ENCODE data around the gene ARRDC4. TPM values are rescaled to one million over a fixed set of nuclear protein-coding genes. Genes with fewer than 3 reads are reported as not detected.

ARRDC4 gene
- total RNA-seq, 3 donors from 2014 or later, result 49.6 to 164 (median 51.5) TPM

DNA sequence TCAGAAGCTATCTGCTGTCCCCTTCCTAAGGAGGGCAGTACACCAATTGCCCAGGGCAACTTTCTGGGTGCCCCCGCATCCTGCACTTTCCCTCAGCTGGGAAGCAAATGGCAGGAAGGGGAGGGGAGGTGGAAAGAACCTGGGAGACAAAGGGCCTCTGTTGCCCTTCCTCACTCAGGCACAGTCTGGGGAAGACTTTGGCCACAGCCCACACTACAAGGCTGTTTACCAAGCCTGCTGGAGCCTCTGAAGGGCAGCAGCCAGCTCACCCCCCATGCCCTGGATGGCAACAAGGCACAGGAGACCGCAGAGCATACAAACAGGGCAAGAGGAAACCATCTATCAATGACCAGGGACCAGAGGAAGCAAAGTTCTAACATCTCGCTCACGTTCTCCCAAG is 42.4 kb downstream of the ARRDC4 start:
- TF ChIP-seq, protein P1, sequence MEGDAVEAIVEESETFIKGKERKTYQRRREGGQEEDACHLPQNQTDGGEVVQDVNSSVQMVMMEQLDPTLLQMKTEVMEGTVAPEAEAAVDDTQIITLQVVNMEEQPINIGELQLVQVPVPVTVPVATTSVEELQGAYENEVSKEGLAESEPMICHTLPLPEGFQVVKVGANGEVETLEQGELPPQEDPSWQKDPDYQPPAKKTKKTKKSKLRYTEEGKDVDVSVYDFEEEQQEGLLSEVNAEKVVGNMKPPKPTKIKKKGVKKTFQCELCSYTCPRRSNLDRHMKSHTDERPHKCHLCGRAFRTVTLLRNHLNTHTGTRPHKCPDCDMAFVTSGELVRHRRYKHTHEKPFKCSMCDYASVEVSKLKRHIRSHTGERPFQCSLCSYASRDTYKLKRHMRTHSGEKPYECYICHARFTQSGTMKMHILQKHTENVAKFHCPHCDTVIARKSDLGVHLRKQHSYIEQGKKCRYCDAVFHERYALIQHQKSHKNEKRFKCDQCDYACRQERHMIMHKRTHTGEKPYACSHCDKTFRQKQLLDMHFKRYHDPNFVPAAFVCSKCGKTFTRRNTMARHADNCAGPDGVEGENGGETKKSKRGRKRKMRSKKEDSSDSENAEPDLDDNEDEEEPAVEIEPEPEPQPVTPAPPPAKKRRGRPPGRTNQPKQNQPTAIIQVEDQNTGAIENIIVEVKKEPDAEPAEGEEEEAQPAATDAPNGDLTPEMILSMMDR (IDR thresholded peaks at IDR 0.05), result no peak
- ATAC-seq, result no peak
- Histone ChIP-seq H3K9me3 (no peaks in the 10 kb centered on the region), H3K4me1 (ENCODE audit: low read depth) (peaks cover 18% of the 10 kb centered on the region), H3K36me3 (ENCODE audit: low read depth) (no peaks in the 10 kb centered on the region), H3K4me3 (no peak overlapping the region)
- DNase-seq, result peak in 1 of 3 donors; percentile 40
- intact Hi-C loops (cut with DNase I, micrococcal nuclease), result no loop called here

DNA sequence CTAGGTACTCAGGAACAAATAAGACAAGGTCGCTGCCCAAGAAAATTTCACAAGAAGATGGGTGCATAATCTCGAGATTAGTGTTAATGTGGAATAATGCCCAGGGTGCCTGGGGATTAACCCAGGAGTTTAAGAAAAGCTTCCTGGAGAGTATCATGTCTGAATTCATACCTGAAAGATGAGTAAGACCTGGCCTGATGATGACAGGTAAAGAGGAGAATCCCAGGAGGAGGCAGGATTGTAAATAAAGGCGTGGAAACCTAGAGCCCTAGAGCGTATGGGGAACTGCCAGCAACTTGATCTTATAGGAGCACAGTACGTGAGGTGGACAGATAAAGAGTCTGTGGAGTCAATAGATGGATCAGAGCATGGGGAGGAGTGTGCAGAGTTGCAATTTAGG is 43.0 kb downstream of the ARRDC4 start:
- Histone ChIP-seq H3K4me1 (ENCODE audit: low read depth) (peaks cover 17% of the 10 kb centered on the region), H3K36me3 (ENCODE audit: low read depth) (no peaks in the 10 kb centered on the region), H3K4me3 (no peak overlapping the region), H3K9me3 (no peaks in the 10 kb centered on the region)
- TF ChIP-seq, protein P1 (IDR thresholded peaks at IDR 0.05), result no peak
- intact Hi-C loops (cut with DNase I, micrococcal nuclease), result no loop called here
- ATAC-seq, result peak; percentile 43
- DNase-seq, result no peak

DNA sequence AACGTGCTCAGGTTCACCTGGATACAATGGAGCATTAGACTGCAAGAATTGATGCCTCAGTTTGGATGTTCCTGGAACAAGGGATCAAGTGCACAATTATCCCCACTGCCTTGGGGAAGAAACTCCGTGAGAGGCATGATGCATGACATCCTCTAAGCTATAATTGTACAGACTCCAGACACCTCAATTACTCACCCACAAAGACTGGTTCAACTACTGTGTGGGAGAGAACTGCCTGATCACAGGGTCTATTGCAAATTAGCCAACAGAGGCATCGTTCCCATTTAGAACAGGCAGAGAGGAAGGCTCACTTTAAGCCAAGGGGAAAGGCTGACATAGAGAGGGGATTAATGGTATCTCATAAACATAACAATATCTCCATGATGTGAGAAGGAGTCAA is 43.5 kb downstream of the ARRDC4 start:
- H3K36me3 ChIP-seq (ENCODE audit: low read depth), result no peaks in the 10 kb centered on the region
- ATAC-seq (no peak), DNase-seq (no peak)
- no peaks in the 10 kb centered on the region for H3K9me3 ChIP-seq
- TF ChIP-seq, protein P1 (IDR thresholded peaks at IDR 0.05), result no peak
- H3K4me1 ChIP-seq (ENCODE audit: low read depth), result peaks cover 13% of the 10 kb centered on the region
- no peak overlapping the region for H3K4me3 ChIP-seq
- intact Hi-C loops (cut with DNase I, micrococcal nuclease), result no loop called here

DNA sequence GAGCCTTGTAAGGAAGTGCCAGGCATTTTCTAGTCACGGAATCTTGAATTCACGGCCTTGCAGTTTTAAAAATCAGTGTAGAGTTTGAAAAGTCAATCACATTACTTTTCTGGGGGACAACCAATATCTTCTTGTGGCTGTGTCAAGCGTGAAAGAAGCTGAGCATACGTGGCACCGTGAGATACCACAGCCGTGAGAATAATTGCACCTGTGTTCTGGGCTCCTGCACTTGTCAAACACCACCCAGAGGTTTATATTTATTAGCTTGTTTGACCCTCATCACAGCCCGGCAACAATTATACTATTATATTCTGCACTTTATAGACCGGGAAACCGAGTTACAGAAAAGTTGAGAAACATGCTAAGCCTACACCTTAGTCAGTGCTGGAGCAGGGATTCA is 45.2 kb downstream of the ARRDC4 start:
- intact Hi-C loops (cut with DNase I, micrococcal nuclease), result no loop called here
- no peak overlapping the region for H3K4me3 ChIP-seq
- ATAC-seq (no peak), DNase-seq (no peak)
- H3K36me3 ChIP-seq (ENCODE audit: low read depth), result no peaks in the 10 kb centered on the region
- peaks cover 4% of the 10 kb centered on the region for H3K4me1 ChIP-seq (ENCODE audit: low read depth)
- TF ChIP-seq, protein P1 (IDR thresholded peaks at IDR 0.05), result no peak
- no peaks in the 10 kb centered on the region for H3K9me3 ChIP-seq

DNA sequence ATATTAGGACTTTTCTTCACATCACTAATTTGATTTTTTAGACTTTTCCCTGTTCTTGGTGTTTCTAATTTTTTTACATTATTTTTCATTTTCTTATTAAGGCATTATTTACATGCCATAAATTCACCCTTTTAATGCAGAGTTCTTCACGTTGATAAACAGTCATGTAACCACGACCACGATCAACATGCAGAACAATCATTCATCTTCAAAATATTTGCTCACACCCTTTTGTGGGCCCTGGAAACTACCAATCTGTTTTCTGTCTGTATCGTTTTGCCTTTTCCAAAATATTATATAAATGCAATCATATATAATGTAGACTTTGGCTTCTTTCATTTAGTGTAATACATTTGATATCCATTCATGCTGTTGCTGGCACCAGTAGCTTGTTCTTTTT is 48.7 kb downstream of the ARRDC4 start:
- DNase-seq (no peak), ATAC-seq (no peak)
- intact Hi-C loops (cut with DNase I, micrococcal nuclease), result no loop called here
- TF ChIP-seq, protein P1 (IDR thresholded peaks at IDR 0.05), result no peak
- Histone ChIP-seq H3K4me1 (ENCODE audit: low read depth) (peaks cover 6% of the 10 kb centered on the region), H3K4me3 (no peak overlapping the region), H3K36me3 (ENCODE audit: low read depth) (no peaks in the 10 kb centered on the region), H3K9me3 (no peaks in the 10 kb centered on the region)

DNA sequence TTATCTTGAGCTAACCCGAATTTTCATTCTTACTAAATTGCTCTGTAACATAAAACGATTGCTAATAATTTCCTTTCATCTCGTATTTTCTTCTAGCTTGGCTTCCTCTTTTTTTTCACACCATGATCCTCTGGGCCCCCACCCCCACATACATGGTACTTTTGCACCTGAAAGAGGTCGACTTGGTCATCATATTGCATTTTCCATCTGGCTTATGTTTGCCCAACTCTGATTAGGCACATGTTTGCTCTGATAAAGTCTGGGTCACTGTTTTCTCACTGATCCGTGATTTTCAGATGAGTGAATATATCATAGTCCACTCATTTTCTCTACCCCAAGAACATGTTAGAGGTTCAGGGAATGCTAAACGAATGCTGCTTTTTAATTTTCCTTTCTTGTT is 49.5 kb downstream of the ARRDC4 start:
- Histone ChIP-seq H3K4me3 (no peak overlapping the region), H3K9me3 (no peaks in the 10 kb centered on the region), H3K4me1 (ENCODE audit: low read depth) (peaks cover 6% of the 10 kb centered on the region), H3K36me3 (ENCODE audit: low read depth) (no peaks in the 10 kb centered on the region)
- TF ChIP-seq, protein P1 (IDR thresholded peaks at IDR 0.05), result no peak
- peak; percentile 28 for ATAC-seq
- intact Hi-C loops (cut with DNase I, micrococcal nuclease), result no loop called here
- no peak for DNase-seq
